C4-2B (cell line): Measurements from ENCODE around the gene FBLIM1.

Experiments
- CTCF ChIP-seq: fragments of 450-650 bp; conservative IDR thresholded peaks from 2 replicates; pipeline ENCODE4 v1.5.1; 2017; ENCODE audit warnings: mild to moderate bottlenecking
- ZFX ChIP-seq: fragments of 450-650 bp; IDR thresholded peaks from 2 replicates; pipeline ENCODE4 v1.6.1; 2017

DNA sequence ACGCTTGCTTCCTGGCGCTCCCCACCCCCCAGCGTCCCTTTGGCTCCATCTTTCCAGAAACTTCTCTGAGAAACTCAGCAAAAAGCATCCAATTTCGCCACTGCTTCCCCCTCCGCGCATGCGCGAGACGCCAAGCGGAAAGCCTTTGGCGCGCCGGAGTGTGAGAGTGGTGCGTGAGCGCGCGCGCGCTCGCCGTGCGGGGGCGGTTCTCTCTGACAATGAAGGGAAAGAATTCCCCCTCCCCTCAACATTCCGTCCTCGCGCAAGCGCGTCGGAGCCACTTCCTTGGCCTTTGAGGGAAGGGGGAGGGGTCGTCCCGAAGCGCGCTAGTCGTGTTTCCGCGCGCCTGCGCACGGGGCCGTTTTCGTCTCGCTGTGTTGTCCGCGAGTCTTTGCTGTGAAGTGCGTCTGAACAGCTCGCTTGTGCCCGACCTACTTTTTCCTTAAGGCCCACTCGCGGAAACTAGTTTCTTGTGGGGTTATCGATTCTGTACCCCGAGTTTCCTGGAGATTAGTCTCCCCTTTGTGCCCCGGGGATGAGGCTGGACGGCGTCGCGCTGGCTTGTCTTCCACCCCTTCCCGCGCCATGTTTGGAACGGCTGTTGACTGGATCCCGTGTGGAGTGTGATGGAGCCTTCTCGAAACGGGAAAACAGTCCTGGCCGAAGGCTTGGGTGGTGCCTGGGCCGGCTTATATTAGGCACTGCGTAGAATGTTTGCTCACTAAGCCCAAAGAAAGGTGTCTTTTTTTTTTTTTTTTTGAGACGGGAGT, 77.3 kb downstream of the FBLIM1 start:
- TF ChIP-seq CTCF (no peak), ZFX (no peak)
